ENCODE data around the gene GPR3.
"Not testable (repeated sequence)": the region's sequence is repeated elsewhere in the genome, so short reads cannot be mapped to it uniquely, and the experiment has no call there.

- TF ChIP-seq, protein P1, sequence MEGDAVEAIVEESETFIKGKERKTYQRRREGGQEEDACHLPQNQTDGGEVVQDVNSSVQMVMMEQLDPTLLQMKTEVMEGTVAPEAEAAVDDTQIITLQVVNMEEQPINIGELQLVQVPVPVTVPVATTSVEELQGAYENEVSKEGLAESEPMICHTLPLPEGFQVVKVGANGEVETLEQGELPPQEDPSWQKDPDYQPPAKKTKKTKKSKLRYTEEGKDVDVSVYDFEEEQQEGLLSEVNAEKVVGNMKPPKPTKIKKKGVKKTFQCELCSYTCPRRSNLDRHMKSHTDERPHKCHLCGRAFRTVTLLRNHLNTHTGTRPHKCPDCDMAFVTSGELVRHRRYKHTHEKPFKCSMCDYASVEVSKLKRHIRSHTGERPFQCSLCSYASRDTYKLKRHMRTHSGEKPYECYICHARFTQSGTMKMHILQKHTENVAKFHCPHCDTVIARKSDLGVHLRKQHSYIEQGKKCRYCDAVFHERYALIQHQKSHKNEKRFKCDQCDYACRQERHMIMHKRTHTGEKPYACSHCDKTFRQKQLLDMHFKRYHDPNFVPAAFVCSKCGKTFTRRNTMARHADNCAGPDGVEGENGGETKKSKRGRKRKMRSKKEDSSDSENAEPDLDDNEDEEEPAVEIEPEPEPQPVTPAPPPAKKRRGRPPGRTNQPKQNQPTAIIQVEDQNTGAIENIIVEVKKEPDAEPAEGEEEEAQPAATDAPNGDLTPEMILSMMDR (IDR thresholded peaks at IDR 0.05; ENCODE audit: low read depth, low read length, missing input control), result not testable (repeated sequence)
- not testable (repeated sequence) for TF ChIP-seq FOXA1 (IDR thresholded peaks at IDR 0.05); YY1 (IDR thresholded peaks at IDR 0.05); REST (IDR thresholded peaks at IDR 0.05); EGR1 (IDR thresholded peaks at IDR 0.05; ENCODE audit: low read depth in 2 of 2); SP1 (IDR thresholded peaks at IDR 0.05); RAD21 (IDR thresholded peaks at IDR 0.05)
- TF ChIP-seq, protein P2, sequence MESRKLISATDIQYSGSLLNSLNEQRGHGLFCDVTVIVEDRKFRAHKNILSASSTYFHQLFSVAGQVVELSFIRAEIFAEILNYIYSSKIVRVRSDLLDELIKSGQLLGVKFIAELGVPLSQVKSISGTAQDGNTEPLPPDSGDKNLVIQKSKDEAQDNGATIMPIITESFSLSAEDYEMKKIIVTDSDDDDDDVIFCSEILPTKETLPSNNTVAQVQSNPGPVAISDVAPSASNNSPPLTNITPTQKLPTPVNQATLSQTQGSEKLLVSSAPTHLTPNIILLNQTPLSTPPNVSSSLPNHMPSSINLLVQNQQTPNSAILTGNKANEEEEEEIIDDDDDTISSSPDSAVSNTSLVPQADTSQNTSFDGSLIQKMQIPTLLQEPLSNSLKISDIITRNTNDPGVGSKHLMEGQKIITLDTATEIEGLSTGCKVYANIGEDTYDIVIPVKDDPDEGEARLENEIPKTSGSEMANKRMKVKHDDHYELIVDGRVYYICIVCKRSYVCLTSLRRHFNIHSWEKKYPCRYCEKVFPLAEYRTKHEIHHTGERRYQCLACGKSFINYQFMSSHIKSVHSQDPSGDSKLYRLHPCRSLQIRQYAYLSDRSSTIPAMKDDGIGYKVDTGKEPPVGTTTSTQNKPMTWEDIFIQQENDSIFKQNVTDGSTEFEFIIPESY (IDR thresholded peaks at IDR 0.05), result not testable (repeated sequence)
These were observed 14.4 kb downstream of the GPR3 start for GRCh38 chr1:27406791-27407190.
